NCI-H510A treated with DMSO at 0.1 percent for 48 hours (cell line): ENCODE measurements around the gene SMYD2.

ENCODE experiments used
- DNase-seq: peaks from one replicate; lab custom pipeline; 2025; lab: John Stamatoyannopoulos, UW

SMYD2 gene

DNA sequence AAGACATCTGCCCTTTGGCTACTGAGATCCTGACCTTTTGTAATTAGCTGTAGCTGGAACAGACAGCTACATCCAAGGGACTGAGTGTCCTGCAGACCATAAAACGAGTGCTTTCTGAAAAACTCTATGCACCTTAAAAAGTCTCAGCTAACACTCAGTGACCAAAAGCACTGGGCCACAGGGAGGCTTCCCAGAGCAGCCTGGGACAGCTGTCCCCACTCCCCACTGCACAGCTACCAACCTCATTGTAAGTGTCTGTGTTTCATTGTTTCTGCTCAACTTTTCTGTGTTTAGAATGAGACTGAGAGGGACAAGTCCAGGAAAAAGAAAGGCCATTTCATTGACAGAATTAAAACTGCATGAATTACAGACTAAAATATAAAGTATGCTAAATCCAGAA is 80.7 kb downstream of the SMYD2 start:
- DNase-seq: no peak

DNA sequence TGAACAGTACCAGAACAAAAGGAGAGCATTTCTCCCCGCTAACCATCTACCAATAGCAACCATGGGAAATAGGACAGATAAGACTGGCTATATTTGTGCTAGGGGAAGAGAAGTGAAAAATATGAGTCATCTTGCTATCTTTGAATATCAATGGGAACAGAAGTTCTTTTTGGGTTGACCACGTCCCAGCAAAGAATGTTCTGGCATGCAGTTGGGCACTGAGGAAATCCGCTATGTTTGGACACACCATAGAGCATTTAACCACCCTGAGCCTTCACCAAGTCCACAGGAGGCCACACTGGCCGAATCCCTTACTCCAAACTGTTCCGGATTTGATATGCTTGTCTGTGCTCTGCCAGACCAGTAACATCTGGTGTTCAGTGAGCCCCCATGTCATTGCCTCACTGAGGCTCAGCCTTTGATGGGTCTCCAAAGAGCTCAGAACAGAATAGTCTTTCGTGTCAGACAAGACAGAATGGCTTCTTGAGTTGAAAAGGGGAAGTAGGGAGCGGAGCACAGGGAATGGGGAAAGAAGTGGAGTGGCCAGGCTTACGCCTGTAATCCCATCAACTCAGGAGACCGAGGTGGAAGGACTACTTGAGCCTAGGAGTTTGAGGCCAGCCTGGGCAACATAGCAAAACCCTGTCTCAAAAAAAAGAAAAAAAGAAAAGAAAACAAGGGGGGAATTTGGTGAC is 81.4 kb downstream of the SMYD2 start:
- no peak for DNase-seq

- no peak for DNase-seq
Measured at GRCh38 chr1:214363386-214363785, 82.4 kb downstream of the SMYD2 start.

DNA sequence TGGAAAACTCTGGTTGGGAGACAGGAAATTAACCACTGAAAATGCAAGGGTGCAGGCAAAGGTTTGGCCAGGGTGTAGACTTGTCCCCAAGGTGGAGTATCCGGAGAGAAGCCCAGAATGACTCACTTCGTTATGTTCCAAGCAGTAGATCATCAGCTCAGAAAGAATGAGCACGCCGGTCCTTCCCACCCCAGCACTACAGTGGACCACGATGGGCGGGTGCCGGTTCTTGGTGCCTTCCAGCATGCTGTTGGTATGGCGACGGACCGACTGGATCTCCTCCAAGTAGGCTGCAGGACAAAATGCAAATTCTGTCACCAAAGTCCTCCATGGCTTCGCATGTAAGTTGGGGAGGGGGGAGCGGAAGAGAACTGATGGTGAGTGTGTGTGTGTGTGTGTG is 83.4 kb downstream of the SMYD2 start:
- no peak for DNase-seq

DNA sequence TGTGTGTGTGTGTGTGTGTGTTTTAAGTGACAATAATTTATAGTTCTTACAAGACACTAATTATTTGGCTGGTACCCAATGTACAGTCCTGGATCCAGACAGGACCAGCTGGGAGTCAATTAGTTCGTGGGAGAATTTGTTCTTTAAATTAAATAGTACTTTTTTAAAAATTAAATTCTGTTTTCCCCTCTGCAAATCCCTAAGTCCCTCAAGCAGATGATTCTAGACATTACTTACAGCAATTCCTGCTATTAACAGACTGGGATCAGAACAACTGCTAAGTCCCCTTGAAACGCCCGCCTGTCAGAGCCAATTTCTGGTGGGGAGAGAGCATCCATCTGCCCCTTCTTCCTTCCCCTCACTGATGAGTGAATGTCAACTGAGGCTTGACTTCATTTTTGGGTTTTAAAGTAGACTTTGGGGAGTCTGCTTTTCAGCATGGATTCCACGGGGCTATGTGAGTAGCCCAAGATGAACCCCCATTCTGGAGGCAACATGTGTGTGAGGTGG is 83.9 kb downstream of the SMYD2 start:
- DNase-seq: no peak

GRCh38 chr1:214367841-214368240 is 86.9 kb downstream of the SMYD2 start:
- no peak for DNase-seq

DNA sequence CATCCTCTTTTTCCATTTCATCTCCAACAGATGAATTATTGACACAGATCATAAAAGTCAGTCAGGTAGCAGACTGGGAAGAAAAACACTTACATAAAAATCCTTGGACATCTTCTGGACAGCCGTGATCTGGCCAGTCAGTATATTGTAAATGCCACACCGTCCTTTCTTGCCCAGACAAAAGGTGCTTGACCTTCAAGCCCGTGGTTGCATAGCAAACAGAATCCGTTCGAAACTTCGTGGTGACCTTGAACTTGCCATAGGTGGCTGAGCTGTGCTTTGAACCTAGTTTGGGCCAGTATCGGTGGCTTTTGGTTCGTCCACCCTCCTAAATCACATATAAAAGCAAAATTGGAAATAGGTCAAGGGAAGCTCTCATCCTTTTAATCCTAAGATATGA is 88.4 kb downstream of the SMYD2 start:
- DNase-seq: no peak

DNA sequence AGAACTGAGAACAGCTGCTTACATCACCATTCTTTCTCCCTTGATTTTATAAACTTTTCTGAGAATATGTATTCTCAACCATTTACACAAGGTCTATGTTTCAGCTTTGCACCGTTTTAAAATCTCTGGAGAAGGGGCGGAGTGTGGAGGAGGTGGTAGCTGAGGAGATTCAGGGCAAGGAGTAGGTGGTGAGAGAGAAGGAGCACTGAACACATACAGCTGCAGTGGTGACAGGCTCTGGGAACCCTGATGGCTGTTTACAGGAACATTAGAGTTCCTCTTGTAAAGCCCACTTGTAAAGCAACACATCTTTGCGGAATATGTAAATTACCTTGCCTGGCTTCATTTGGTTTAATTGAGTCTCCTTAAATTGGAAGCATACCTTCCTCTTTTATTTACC is 89.7 kb downstream of the SMYD2 start:
- no peak for DNase-seq

- no peak for DNase-seq
Measured at GRCh38 chr1:214372092-214372491, 91.1 kb downstream of the SMYD2 start.

DNA sequence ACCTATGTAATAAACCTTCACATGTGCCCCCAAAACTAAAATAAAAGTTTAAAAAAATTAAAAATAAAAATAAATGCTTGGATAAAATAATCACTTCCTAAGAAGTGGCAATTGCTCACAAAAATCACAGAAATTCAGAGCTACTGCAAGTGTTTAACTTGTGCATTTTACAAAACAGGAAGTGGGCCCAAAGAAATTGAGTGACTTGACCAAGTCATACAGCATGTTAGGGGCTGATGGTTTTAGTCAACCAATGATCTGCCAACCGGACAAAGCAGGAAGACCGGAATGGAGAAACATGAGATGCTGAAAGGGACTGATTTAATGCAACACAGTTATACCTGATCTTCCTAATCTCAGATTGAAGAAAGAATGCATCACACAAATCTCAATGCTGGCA is 96.5 kb downstream of the SMYD2 start:
- DNase-seq: no peak

GRCh38 chr1:214377886-214378285 is 96.9 kb downstream of the SMYD2 start:
- DNase-seq: no peak

DNA sequence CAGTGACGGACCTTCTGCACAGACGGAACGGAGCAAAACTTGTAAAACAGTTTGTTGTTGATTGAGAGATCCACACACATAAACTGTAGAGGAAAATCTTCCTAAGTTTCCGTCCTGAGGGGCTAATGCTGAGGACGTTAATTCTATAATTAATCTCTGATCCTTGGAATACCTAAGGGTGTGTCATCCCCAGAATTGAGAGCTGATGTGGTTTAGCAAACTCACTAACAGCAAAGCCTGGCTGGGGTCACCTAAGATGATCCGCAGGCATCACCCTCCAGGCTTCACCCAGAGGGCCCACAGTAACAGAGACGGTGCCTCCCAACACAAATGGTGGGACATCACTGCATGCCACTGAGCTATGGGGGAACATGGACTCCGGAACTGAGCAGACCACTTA is 97.5 kb downstream of the SMYD2 start:
- DNase-seq: no peak

DNA sequence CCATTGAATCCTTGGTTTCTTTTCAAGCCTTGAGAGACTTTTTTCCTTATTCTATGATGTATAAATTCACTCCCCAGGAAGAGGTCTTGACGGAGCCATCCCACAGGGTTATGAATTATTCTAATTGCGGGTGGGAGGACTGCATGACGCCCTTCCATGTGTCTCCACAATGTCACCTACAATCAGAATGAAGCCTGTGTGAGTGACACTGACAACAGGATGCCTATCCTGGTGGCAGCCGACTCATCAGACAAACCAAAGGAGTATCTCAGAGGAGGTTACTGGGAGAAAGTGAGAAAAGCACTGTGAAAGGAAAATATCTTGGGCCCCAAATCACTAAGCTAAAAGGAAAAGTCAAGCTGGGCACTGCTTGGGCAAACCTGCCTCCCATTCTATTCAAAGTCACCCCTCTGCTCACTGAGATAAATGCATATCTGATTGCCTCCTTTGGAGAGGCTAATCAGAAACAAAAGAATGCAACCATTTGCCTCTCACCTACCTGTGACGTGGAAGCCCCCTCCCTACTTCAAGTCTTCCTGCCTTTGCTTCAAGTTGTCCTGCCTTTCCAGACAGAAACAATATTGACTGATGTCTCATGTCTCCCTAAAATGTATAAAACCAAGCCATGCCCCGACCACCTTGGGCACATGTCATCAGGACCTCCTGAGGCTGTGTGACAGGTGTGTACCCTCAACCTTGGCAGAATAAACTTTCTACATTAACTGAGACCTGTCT is 98.4 kb downstream of the SMYD2 start:
- DNase-seq: no peak

DNA sequence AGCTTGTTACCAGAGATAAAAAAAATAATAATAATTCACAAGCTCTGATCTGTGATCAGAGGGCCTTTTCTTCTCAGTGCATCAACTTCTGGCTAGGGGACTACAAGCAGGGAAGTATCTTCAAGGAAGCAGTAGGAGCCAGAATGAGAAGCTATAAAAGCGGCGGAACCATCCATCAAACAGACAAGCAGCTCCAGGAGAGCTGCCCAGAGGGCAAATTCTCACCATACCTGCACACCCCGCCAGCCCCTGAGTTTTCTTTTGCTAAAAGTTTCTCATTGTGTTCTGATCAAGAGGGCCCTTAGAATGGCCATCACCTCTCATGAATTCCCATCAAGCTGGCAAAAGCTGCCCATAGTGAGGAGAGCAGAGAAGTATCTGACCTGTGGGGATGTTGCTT is 99.4 kb downstream of the SMYD2 start:
- no peak for DNase-seq

DNA sequence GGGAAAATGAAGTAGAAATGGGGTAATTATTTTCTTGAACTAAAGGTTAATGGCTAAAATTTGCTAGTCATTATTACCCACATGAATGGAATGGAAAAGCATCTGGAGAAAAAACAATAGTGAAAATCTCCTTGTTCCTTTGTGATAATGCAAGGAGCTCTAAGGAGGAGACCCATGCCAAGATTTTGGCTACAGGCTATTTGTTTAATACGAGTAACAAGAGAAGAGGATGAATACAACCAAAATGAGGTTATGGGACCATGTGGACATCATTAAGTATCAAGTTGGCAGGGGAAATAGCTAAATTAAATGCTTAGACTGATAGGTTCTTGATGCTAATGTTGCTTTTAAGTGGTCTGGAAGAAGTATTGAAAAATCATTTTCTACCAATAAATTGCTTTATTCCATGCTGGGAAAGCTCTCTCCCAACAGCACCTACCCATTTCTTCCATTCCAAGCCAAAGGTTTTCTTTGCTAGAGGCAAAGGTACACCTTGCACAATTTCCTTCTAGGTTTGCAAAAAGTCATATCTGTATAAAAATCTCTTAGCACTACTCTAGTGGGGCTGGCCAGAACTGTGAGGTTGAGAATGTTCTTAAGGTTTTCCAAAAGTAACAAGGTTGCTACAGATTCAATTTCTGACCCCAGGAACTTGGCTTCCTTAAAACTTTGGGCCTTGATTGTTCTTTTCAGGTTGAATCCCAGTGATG is 100.2 kb downstream of the SMYD2 start:
- no peak for DNase-seq

DNA sequence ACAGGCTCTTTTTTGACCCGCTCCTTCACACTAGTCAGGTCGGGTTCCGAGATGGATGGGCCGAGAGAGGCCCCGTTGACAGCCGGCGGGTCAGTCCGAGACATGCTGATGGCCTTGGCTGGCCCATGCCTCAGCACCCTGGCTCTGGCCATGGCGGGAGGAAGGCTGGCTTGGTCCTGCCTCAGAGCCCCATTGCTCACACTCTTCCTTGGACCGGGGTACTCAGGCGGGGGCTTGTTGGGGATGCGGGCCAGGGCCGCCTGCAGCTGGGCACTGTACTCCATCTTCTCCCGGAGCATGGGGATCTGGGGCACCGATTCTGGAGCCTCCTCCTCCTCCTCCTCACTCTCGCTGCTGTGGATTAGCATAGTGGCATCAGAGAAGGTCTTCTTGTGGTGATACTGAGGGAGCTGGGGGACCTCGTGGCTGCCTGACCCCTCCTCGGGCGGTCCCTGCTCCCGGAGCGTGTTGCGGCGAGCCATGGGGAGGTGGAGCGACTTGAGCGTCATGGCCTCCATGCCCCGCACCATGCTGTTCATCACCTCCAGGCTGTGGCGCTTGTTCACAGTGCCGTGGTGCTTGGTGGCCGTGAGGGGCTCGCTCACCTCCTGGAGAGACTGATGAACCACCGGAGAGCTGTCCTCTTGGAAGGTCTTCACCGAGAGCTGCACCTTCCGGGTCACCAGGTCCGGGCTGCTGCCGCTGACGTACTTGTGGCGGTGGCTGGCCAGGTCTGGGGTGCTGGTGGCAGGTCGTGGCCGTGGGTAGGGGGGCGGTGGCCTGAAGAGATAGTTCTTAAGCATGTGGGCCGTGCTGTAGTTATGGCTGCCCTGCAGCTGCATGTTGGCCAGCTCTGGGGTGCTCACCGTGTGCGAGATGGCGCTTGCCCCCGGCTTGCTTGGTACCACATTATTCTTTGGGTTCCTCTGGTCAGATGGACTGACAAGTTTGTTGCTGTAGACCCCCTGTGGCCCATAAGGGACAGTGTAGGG is 102.7 kb downstream of the SMYD2 start:
- DNase-seq: no peak

- DNase-seq: no peak
Measured at GRCh38 chr1:214384373-214385079, 103.6 kb downstream of the SMYD2 start.

DNA sequence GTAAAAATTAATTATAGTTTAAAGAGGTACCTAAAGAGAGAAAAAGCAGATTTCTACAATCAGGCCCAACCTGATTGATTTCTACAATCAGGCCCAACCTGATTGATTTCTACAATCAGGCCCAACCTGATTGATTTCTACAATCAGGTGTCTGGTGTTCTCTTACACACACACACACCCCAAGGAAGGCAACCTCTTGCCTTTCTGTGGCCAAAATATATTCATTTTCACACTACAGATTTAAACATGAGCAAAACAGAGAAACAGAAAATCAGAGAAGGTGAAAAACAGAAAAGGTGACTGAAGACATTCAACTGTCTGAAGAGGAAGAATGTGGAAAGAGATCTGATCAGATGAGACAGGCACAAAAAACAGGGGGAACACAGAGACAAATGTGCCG is 104.5 kb downstream of the SMYD2 start:
- no peak for DNase-seq

DNA sequence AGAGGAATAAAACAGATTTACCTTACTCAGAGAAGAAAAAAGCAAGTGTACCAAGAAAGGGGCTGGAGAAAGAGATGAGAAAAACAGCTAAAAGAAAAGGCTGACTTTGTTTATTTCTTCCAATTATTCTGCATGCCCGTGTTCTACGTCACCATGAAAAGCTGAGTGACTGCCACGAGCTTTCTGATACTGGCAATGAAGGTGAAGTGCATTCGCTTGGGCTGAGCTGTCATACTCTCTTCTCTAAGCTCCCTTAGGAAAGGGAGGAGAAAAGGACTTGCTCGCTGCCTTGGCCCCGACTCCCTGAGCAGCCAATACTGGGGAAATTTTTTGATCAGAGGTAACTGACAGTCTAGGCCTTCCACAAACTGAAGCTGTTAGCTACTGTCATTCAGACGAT is 105.4 kb downstream of the SMYD2 start:
- no peak for DNase-seq
